GM21529 (cell line): ENCODE data around the gene DEPDC5.
A peak's percentile ranks its signal among the peaks of the same experiment; 100 is the strongest.
"Not testable (repeated sequence)": the region's sequence is repeated elsewhere in the genome, so short reads cannot be mapped to it uniquely, and the experiment has no call there.

ENCODE experiments used
- ATAC-seq: cut with Tn5 transposase; IDR thresholded peaks from one replicate; pipeline ENCODE4 v1.9.1; 2021; ENCODE audit not compliant: unreplicated experiment

Gene DEPDC5

DNA sequence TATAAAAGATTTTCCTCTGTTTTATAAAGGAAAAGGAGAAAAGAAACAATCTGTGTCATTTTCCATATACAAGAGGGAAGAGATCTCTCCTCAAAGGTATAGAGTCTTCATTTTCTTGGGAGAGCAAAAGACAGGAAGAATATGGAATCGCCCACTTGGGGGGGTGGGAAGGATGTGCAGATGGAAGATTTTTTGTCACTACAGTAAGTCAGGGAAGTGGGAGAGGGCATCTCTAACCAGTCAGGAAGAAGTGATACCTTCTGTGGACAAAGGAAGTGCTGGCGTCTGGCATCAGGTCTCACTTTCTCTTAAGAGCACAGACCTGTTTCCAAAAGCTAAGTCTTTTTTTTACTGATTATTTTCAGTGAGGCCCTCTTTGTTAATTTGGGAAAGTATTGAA is 5.3 kb upstream of the DEPDC5 start:
- ATAC-seq: no peak

DNA sequence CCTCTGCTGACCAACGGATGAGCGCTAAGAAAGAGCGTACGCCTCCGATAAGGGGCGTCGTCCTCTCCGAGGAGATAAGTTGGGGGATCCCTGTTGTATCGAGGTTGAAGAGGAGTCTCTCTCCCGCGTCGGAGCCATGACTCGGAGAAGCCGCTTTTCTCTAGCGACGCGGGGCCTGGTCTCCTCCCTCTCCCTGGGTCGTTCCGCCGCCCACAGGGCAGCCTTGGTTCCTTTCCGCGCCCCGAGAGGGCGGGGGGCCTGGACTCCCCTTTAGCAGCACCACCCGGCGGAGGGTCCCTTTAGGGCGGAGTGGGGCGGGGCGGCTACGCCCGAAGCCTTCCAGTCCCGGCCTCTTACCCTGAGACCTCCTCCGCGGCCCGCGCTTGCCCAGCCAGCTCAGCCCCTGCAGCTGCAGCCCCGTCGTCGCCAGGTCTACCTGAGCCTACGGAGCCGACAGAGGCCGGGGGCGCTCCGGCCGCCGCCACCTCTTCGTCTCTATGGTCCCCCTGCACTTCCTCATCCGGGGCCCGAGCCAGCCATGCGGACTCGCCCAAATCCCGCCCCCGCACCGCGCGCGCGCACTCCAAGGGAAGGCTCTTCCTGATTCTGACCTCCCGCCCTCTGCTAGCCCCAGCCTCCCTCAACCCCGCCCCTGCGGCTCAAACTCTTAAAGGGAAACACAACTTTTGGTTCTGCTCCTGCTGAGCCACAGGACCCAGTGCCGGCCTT is 4.0 kb upstream of the DEPDC5 start, which contains the start of gene PRR14L:
Gene PRR14L, minus strand, starts transcription at position 497 of the 729 bp plus-strand sequence. CDS start 11,272 bp downstream, outside the sequence.
- peak; percentile 50 for ATAC-seq

DNA sequence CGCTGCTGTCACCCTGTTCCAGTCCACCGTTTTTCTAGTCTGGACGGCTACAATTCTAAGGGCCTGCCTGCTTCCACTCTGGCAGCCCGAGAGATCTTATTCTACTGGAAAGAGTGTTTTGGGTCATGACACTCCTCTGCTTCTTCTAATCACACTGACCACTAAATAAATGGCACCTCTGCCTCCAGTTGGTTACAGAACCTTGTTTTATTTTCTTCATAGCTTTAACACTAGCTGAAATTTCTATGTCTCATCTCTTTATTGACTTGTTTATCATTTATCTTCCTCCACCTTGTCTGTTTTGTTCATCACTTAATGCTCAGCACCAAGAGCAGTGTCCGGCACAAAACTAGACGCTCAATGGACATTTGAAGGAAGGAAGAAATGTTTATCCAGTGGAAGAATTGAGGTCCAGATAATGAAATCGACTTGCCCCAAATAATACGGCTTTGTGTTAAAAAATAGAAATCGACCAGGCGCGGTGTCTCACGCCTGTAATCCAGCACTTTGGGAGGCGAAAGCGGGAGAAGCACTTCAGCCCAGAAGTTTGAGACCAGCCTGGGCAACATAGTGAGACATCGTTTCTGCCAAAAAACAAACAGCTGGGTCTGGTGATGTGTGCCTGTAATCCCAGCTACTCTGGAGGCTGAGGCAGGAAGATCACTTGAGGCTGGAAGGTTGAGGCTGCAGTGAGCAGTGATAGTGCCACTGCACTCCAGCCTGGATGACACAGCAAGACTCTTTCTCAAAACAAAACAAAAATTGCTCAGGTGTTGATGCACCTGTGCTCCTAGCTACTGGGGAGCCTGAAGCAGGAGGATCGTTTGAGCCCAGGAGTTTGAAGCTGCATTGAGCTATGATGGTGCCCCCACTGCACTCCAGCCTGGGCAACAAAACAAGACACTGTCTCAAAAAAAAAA is 3.2 kb upstream of the DEPDC5 start:
- no peak for ATAC-seq

DNA sequence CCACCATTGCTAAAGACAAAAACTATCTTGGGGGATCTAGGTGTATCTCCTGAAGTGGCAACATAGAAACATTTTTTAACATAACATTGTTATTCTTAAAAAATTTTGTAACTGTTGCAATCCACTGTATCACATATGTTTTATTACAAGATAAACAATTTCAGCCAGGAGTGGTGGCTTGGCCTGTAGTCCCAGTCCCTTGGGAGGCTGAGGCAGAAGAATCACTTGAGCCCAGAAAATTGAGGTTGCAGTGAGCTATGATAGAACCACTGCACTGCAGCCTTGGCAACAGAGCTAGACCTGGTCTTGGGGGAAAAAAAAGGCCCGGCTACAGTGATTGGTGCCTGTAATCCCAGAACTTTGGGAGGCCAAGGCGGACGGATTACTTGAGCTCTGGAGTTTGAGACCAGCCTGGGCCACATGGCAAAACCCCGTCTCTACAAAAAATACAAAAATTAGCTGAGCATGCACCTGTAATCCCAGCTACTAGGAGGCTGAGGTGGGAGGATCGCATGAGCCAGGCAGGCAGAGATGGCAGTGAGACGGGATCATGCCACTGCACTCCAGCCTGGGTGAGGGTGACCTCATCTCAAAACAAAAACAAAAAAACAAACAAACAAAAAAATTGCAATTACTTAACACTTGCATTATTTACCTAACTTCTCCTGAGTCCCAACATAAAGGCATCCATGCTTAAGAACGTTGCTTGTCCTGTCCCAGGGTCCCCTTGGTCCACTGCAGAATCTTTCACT is 1.5 kb upstream of the DEPDC5 start:
- ATAC-seq: no peak

DNA sequence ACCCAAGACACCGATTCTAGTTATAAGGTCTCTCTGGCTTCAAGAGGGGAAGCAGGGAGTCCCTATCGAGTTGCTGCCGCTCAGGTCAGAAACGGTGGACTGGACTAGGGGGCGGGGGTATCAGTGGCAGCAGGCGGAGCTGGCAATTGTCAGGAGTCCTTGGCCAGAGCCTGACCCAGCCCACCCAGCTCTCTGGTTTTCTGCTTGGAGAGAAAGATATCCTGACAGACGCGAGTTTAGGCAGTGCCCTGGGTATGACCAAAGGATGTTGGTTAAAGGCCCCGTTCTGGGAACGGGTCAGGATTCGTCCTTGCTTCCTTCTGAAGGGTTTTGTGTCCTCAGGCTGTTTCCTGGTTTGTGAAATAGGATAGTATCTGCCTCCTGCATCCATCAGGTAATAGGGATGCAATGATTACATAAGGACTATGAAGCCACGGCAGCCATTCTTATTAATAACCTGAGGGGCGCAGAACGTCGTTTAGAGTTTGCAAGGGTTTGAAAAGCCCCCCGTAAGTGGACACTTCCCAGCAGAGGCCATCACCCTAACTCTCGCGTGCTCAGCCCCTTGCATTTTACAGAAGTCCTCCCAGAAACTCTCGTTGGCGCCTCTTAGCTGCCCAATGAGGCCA is 700 bp upstream of the DEPDC5 start:
- ATAC-seq: peak; percentile 5

DNA sequence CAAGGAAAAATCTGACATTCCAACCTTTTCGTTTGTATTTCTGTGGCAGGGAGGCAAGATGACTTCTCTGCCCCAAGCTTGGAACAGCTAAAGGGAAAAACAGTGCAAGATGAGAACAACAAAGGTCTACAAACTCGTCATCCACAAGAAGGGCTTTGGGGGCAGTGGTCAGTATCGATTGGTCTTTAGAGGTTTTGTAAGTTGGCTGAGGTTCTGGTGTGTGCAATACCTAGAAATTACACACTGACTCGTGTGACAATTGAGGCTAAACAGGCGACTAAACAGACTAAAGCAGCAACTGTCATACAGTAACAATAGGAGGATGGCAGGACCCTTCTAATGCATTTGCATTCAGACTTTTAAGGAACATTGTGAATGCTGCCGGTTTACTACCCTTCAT is 994 bp downstream of the DEPDC5 start:
- no peak for ATAC-seq

DNA sequence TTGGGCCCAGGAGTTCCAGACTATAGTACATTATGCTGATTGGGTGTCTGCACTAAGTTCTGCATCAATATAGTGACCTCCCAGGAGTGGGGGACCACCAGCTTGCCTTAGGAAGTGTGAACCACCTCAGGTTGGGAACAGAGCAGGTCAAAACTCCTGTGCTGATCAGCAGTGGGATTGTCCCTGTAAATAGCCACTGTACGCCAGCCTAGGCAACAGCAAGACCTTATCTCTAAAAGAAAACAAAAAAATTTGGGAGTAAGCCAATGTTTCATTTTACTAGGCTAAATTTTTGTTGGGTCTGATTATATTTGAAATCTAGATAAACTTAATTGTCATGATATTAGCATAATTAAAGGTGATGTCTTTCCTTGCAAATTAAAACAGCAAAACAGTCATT is 3.4 kb downstream of the DEPDC5 start:
- ATAC-seq: no peak

DNA sequence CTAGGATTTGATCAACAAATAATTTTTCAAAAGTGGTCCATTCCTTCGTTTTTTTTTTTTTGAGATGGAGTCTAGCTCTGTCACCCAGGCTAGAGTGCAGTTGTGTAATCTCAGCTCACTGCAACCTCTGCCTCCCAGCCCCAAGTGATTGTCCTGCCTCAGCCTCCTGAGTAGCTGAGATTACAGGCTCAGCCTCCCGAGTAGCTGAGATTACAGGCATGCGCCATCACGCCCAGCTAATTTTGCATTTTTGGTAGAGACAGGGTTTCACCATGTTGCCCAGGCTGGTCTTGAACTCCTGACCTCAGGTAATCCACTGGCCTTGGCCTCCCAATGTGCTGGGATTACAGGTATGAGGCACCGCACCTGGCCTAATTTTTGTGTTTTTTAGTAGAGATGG is 5.0 kb downstream of the DEPDC5 start:
- ATAC-seq: not testable (repeated sequence)

DNA sequence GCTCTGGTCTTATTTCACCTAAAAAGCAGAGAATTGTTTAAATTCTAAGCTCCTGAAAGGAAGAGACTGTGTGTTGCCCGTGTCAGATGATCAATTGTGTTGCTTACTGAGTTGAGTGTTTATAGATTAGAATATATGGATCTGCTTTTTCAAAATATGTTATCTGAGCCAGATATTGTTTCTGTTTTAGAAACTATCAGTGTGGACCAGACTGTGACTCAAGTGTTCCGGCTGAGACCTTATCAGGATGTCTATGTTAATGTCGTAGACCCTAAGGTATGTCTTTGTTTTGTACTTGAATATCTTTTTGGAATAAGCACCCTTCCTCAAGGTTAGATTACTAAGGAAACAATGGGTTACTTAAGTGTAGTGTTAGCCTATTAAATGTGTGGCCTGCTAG is 11.0 kb downstream of the DEPDC5 start:
- ATAC-seq: no peak

DNA sequence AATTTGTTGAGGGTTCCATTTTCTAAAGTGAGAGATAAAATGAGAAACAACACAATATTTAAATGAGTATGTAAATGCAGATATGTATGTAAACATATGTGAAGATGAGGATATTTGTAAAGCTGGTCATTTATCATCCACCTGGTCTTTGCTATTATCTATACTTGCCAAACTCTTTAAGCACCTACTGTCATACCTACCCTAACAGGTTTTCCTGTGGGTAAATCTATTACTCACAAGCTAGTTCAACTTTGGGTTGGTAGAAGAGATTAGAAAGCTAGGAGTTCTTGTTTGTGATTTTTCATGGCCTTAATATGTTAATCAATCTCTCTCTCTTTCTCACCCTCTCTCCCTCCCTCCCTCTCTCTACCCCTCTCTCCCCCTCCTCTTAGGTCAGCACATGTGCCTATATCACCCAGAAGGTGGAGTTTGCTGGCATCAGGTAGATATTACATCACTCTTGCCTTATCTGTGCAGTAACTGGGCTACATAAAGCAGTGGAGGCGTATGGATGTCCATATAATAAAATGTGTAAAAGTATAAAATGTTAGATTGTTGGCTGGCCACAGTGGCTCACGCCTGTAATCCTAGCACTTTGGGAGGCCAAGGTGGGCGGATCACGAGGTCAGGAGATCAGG is 14.7 kb downstream of the DEPDC5 start:
- ATAC-seq: no peak

DNA sequence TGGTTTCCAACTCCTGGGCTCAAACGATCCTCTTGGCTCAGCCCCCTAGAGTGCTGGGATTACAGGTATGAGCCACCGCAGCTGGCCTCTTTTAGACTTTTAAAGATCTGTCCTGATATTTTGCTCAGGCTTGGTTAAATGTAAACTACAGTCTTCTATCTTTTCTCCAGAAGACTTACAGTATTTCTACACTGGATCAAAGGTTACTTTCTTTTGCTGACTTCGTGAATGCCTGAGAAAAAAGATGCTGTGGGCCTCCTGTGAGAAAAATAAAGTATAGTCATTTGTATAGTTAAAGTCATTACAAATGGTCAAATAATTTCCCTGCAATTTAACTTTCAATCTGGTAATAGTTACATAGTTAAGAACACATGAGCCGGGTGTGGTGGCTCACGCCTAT is 19.6 kb downstream of the DEPDC5 start:
- ATAC-seq: no peak

DNA sequence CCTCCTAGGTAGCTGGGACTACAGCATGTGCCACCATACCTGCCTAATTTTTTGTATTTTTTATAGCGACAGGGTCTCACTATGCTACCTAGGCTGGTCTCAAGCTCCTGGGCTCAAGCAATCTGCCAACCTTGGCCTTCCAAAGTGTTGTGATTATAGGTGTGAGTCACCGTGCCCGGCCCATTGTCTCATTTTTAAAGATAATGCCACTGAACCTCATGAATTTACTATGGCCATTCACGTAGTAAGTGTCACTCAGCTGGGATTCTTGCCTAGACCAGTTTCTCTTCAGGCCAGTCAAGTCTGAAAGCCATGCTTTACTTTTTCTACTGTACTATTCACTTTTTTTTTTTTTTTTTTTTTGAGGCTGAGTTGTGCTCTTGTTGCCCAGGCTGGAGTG is 22.4 kb downstream of the DEPDC5 start:
- no peak for ATAC-seq

DNA sequence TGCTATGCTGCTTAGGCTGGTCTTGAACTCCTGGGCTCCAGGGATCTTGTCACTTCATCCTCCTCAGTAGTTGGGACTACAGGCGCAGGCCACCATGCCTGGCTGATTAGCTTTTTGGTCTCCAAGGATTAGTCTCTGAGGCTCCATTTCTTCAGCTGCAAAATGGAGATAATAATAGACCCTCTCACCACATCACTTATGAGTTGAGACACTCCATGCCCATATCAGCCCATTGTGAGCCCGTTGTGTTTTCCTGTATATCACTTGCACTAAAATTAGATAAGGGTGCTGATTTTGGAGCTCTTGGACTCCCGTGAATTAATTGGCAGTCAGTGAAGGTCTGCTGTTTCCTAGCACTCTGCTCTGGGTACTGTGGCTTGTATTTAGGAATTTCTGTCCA is 36.0 kb downstream of the DEPDC5 start:
- no peak for ATAC-seq

DNA sequence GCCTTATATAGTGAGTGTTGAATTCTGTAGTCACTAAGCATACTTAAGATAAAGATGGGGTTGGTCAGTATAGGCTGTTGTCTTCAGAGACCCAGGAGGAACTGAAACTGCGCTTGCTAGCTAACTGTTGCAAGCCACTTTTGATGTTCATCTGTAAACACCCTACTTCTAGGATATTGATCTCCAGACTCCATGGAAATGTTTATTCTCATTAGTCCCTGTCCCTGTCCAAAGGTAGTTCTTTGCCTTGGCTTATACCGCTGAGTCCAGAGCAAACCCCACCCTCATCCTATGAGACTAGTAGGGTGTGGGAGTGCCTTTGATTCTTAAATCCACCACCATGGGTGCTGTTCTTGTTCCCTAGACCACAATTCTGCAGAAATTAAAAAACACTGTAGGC is 36.4 kb downstream of the DEPDC5 start:
- peak; percentile 82 for ATAC-seq

DNA sequence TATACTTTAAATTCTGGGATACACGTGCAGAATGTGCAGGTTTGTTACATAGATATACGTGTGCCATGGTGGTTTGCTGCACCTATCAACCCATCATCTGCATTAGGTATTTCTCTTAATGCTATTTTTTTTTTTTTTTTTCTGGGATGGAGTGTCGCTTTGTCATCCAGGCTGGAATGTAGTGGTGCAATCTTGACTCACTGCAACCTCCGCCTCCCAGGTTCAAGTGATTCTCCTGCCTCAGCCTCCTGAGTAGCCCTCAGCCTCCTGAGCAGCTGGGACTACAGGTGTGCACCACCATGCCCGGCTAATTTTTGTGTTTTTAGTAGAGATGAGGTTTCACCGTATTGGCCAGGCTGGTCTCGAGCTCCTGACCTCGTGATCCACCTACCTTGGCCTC is 45.5 kb downstream of the DEPDC5 start:
- not testable (repeated sequence) for ATAC-seq

DNA sequence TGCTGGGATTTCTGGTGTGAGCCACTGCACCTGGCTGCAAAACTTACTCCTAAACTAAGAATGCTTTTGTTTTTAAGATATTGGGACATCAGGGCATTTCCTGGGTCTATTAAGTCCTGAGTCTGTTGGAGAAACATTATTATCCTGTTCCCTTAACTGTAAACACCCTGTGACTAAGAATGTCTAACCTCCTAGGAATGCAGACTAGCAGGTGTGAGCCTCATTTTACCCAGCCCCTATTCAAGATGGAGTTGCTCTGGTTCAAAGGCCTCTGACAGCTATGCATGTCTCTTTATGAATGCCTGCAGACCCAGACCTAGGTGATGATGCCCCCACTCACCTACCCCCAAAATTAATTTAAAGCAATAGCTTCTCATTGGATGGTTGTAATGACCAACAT is 46.2 kb downstream of the DEPDC5 start:
- no peak for ATAC-seq

DNA sequence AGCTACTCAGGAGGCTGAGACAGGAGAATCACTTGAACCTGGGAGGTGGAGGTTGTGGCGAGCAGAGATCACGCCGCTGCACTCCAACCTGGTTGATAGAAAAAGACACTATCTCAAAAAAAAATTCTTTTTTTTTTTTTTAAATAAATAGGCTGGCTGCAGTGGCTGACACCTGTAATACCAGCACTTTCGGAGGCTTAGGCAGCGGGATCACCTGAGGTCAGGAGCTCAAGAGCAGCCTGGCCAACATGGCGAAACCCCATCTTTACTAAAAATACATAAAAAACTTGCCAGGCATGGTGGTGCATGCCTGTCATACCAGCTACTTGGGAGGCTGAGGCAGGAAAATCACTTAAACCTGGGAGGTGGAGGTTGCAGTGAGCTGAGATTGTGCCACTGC is 47.0 kb downstream of the DEPDC5 start:
- ATAC-seq: not testable (repeated sequence)

DNA sequence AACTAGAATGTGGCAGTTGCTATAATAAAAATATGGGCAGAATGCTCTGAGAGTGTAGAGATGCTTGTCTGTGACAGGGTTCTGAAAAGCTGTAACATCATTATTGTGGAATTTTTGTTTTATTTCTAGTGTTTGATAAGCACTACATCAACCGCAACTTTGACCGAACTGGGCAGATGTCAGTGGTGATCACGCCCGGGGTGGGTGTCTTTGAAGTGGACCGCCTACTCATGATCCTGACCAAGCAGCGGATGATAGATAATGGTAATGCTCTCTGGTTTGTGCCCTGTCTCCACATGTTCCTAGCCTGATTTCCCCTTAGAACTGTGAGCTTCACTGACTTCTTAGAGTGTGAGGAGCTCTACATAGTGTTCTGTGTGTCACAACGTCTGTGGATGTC is 48.8 kb downstream of the DEPDC5 start:
- ATAC-seq: no peak

DNA sequence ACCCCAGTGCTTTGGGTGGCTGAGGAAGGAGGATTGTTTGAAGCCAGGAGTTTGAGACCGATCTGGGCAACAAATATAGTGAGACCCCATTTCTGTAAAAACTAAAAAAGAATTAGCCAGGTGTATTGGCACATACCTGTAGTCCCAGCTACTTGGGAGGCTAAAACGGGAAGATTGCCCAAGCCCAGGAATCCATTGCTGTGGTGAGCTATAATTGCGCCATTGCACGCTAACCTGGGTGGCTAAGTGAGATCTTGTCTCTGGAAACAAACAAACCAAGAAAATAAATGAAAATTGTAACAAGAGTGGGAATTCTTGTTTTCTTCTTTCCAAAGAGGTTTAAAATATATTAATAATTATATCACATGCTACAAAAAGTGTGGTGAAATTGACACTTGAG is 52.9 kb downstream of the DEPDC5 start:
- no peak for ATAC-seq

DNA sequence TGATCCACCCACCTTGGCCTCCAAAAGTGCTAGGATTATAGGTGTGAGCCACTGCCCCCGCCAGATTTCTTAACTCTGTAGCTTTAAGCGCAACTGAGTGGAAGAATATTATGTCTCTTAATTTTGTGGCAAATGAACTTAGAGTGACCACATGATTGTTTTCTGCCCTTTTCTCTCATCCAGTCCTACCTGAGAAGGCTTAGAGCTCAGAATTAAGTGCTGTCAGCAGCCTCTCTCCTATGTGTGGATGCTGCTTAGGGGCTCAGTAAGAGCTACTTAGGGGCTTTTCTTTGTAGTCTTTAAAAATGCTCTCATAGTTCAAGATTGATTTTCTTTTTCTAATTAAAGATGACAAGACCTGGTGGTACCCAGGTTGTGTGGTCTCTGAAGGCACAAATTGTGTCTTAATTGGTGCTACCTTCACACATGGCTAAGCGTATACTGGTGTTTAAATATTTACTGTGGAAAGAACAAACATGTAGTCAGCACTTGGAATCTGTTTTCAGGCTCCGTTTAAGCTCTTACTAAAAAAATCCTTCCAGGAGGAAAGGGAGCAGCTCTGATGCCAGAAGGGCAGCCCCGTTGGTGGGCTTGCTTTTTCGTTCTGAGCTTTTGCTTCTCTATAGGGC is 59.3 kb downstream of the DEPDC5 start:
- ATAC-seq: no peak
